Central memory CD8-positive, alpha-beta T cell (primary cell): ENCODE results near the gene SVOPL.
A peak's percentile ranks its signal among the peaks of the same experiment; 100 is the strongest.
"Not testable (repeated sequence)": the region's sequence is repeated elsewhere in the genome, so short reads cannot be mapped to it uniquely, and the experiment has no call there.

Experiments
- ATAC-seq: fragments of 150-1000 bp; cut with Tn5 transposase; replicated peaks from 2 replicates; pipeline ENCODE4 v1.10.0; 2022; ENCODE audit warnings: mild to moderate bottlenecking, moderate FRiP score, moderate number of reproducible peaks; ENCODE audit not compliant: poor library complexity, severe bottlenecking; ENCODE audit errors: extremely low read depth
- DNase-seq, 2 donors: peaks; one replicate each; pipeline ENCODE4 v3.0.0; 2021; ENCODE audit warnings: low spot score in 2 of 2
- H3K27ac Mint-ChIP-seq: one replicate; pipeline ENCODE4 v1.8.0; 2022; ENCODE audit warnings: low read depth, mild to moderate bottlenecking, moderate library complexity, mixed read lengths
- H3K27me3 Mint-ChIP-seq: one replicate; pipeline ENCODE4 v1.8.0; 2022; ENCODE audit warnings: mixed read lengths
- H3K36me3 Mint-ChIP-seq: one replicate; pipeline ENCODE4 v1.8.0; 2022; ENCODE audit warnings: mild to moderate bottlenecking, moderate library complexity, mixed read lengths; ENCODE audit not compliant: insufficient read depth
- H3K4me1 Mint-ChIP-seq: one replicate; pipeline ENCODE4 v1.8.0; 2022; ENCODE audit warnings: mixed read lengths
- H3K4me3 Mint-ChIP-seq: one replicate; pipeline ENCODE4 v1.8.0; 2022; ENCODE audit warnings: mild to moderate bottlenecking, moderate library complexity, mixed read lengths
- H3K9me3 Mint-ChIP-seq: one replicate; pipeline ENCODE4 v1.8.0; 2022; ENCODE audit warnings: mixed read lengths

The SVOPL gene, protein sequence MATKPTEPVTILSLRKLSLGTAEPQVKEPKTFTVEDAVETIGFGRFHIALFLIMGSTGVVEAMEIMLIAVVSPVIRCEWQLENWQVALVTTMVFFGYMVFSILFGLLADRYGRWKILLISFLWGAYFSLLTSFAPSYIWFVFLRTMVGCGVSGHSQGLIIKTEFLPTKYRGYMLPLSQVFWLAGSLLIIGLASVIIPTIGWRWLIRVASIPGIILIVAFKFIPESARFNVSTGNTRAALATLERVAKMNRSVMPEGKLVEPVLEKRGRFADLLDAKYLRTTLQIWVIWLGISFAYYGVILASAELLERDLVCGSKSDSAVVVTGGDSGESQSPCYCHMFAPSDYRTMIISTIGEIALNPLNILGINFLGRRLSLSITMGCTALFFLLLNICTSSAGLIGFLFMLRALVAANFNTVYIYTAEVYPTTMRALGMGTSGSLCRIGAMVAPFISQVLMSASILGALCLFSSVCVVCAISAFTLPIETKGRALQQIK

DNA sequence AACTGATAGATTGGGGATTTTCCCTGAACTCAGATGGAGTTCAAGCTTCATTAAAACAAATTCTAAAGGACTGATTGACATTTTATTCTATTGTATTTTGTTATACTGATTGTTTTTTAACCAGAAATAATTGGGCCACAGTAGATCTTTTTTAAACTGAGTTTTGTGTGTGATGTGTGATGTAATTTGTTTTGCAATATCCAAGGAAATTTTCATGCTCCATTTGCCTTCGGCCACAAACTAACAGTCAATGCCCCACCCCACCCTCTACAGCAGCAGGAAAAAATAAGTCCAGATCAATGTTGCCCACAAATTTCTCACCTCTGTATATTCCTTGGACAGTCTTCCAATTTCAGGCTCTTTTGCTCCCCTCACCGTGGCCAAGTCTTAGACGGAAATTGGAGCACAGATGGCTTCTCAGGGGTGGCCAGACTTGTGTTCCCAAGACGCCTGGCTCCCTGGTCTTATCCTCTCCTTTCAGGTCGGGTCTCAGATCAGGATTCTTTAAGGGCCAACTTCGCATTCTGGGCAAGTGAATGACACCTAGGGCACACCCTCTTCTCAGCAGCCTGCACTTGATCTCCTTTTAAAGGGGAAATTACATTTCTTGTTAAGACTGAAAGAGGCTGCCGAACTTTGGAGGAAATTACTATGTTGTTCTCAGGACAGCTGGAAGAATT lies at the start of gene SVOPL:
Gene SVOPL, minus strand, starts transcription at position 506 of the 680 bp plus-strand sequence. CDS start 22,317 bp downstream, outside the sequence.
- H3K27ac Mint-ChIP-seq: no peak within 1 kb of the TSS
- no peak within 1 kb of the TSS for H3K4me3 Mint-ChIP-seq
- no peaks in the 10 kb centered on the region for H3K36me3 Mint-ChIP-seq
- no peak for ATAC-seq
- no peak for DNase-seq
- H3K4me1 Mint-ChIP-seq: no peaks in the 10 kb centered on the region
- no peaks in the 10 kb centered on the region for H3K9me3 Mint-ChIP-seq
- H3K27me3 Mint-ChIP-seq: peaks cover 20% of the 10 kb centered on the region

DNA sequence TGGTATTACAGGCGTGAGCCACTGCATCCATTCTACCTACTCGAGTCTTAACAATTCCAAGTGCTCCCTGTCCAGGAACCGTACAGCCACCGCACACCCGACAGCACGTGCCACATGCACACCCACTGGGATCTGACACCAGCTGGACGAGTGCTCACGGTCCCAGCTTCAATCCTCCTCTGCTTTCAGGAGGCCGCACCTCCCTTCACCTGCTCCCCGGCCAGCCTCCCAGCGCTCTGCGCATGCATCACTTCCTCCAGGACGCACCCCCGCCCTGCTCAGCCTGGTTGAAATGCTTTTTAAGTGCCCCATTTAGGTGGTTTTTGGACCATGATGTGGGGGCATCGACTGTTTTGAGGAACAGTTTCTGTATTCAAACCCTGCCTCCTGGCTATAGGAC lies 49.3 kb upstream of the SVOPL start:
- H3K4me1 Mint-ChIP-seq: peaks cover 46% of the 10 kb centered on the region
- H3K9me3 Mint-ChIP-seq: no peaks in the 10 kb centered on the region
- H3K27ac Mint-ChIP-seq: peak overlapping the region; percentile 92
- H3K4me3 Mint-ChIP-seq: no peak overlapping the region
- no peak for ATAC-seq
- H3K36me3 Mint-ChIP-seq: peaks cover 8% of the 10 kb centered on the region
- no peak for DNase-seq
- H3K27me3 Mint-ChIP-seq: no peaks in the 10 kb centered on the region

DNA sequence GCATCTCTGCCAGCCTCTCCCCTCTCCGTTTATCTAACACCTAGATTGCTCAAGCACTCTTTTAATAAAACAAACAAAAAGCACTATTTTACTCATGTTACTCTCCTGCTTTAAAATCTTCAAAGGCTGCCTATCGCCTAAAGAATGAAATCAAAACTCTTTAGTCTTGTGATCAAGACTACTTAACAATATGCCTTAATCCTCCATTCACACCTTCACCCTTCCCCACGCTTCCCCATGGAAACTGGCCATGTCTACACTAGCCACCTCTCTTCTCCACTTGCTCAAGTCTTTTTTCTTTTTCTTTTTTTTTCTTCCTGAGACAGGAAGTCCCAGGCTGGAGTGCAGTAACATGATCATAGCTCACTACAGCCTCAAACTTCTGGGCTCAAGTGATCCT lies 48.8 kb upstream of the SVOPL start:
- H3K27me3 Mint-ChIP-seq: no peaks in the 10 kb centered on the region
- DNase-seq (no peak), ATAC-seq (no peak)
- H3K9me3 Mint-ChIP-seq: no peaks in the 10 kb centered on the region
- H3K27ac Mint-ChIP-seq: peak overlapping the region; percentile 92
- H3K36me3 Mint-ChIP-seq: peaks cover 8% of the 10 kb centered on the region
- H3K4me1 Mint-ChIP-seq: peaks cover 46% of the 10 kb centered on the region
- no peak overlapping the region for H3K4me3 Mint-ChIP-seq

DNA sequence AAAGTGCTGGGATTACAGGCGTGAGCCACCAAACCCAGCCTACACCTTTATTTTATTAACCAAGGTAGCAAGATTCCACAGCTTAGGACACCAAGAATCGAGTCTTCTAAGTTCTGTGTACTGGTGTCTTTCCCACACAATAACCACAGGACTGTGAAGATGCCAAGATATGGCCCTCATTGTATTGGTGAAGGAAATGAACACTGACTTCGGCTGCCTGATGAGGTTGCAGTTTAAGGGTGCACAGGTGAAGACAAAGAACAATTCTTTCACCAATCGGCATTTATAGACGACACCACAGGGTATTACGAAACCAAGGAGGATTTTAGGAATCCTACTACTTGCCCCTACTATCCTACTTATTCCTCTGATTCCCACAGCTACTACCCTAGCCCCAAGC lies 47.5 kb upstream of the SVOPL start:
- no peak for ATAC-seq
- Mint-ChIP-seq H3K4me3 (no peak overlapping the region), H3K27me3 (no peaks in the 10 kb centered on the region), H3K4me1 (peaks cover 43% of the 10 kb centered on the region), H3K9me3 (no peaks in the 10 kb centered on the region), H3K36me3 (peaks cover 8% of the 10 kb centered on the region), H3K27ac (no peak overlapping the region)
- no peak for DNase-seq

GRCh38 chr7:138746073-138746472 lies 44.9 kb upstream of the SVOPL start:
- Mint-ChIP-seq H3K27ac (no peak overlapping the region), H3K9me3 (no peaks in the 10 kb centered on the region), H3K36me3 (no peaks in the 10 kb centered on the region), H3K4me3 (no peak overlapping the region), H3K27me3 (no peaks in the 10 kb centered on the region), H3K4me1 (peaks cover 23% of the 10 kb centered on the region)
- DNase-seq (no peak), ATAC-seq (no peak)

DNA sequence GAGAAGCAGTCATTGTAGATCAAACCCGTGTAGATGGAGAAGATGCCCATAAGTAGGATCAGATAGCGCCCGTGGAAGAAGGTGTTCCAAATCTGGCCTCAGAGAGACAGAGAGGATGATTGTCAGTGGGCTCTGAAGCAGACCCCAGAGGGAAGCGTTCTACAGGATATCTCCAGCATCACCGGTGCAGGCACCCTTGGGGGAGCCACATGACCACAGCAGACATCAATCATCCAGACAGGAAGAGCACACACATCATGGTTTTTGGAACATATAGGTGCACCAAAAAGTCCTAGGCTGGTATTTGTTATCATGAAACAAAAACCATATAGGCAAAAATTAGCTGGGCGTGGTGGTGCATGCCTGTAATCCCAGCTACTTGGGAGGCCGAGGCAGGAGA lies 44.0 kb upstream of the SVOPL start:
- no peak overlapping the region for H3K27ac Mint-ChIP-seq
- no peaks in the 10 kb centered on the region for H3K27me3 Mint-ChIP-seq
- no peak overlapping the region for H3K4me3 Mint-ChIP-seq
- H3K4me1 Mint-ChIP-seq: peaks cover 15% of the 10 kb centered on the region
- H3K36me3 Mint-ChIP-seq: peaks cover 2% of the 10 kb centered on the region
- H3K9me3 Mint-ChIP-seq: no peaks in the 10 kb centered on the region
- DNase-seq (no peak), ATAC-seq (no peak)

DNA sequence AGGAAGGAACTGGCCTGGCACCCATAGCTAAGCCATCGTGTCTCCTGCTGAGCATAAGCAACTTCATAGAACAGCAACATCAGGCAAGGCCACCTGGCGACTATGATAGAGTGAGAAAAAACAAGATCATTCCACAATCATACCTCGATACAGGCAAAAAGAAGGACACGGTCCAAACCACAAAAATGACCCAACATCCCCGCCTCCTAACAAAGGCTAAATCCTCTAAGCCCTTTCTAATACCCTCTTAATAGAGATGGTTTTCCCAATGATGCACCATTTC lies 40.2 kb upstream of the SVOPL start:
- H3K4me3 Mint-ChIP-seq: no peak overlapping the region
- ATAC-seq (no peak), DNase-seq (no peak)
- H3K4me1 Mint-ChIP-seq: peaks cover 6% of the 10 kb centered on the region
- no peak overlapping the region for H3K27ac Mint-ChIP-seq
- H3K27me3 Mint-ChIP-seq: peaks cover 6% of the 10 kb centered on the region
- H3K36me3 Mint-ChIP-seq: peaks cover 2% of the 10 kb centered on the region
- H3K9me3 Mint-ChIP-seq: no peaks in the 10 kb centered on the region

DNA sequence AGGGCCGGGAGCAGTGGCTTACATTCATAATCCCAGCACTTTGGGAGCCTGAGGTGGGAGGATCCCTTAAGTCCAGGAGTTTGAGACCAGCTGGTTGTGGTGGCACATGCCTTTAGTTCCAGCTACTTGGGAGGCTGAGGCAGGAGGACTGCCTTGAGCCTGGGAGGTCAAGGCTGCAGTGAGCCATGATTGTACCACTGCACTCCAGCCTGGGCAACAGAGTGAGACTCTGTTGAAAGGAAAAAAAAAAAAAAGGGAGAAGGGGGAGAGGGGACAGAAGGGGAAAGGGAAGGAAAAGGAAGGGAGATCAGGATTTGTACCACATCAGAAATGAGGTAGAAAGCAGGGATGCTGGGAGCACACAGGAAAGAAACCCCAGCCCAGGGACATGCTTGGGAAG lies 38.7 kb upstream of the SVOPL start:
- ATAC-seq (no peak), DNase-seq (no peak)
- Mint-ChIP-seq H3K9me3 (no peaks in the 10 kb centered on the region), H3K4me1 (peaks cover 6% of the 10 kb centered on the region), H3K27me3 (peaks cover 6% of the 10 kb centered on the region), H3K36me3 (peaks cover 2% of the 10 kb centered on the region), H3K27ac (no peak overlapping the region), H3K4me3 (no peak overlapping the region)

GRCh38 chr7:138738551-138739335 lies 37.6 kb upstream of the SVOPL start:
- H3K36me3 Mint-ChIP-seq: peaks cover 2% of the 10 kb centered on the region
- DNase-seq (peak; percentile 67 to 78), ATAC-seq (peak; percentile 76)
- no peaks in the 10 kb centered on the region for H3K9me3 Mint-ChIP-seq
- no peak overlapping the region for H3K27ac Mint-ChIP-seq
- no peak overlapping the region for H3K4me3 Mint-ChIP-seq
- peaks cover 6% of the 10 kb centered on the region for H3K4me1 Mint-ChIP-seq
- peaks cover 6% of the 10 kb centered on the region for H3K27me3 Mint-ChIP-seq

GRCh38 chr7:138738114-138738513 lies 37.0 kb upstream of the SVOPL start:
- no peak overlapping the region for H3K27ac Mint-ChIP-seq
- peaks cover 2% of the 10 kb centered on the region for H3K36me3 Mint-ChIP-seq
- no peaks in the 10 kb centered on the region for H3K9me3 Mint-ChIP-seq
- H3K4me3 Mint-ChIP-seq: no peak overlapping the region
- H3K4me1 Mint-ChIP-seq: peaks cover 6% of the 10 kb centered on the region
- ATAC-seq (no peak), DNase-seq (no peak)
- H3K27me3 Mint-ChIP-seq: peaks cover 6% of the 10 kb centered on the region

DNA sequence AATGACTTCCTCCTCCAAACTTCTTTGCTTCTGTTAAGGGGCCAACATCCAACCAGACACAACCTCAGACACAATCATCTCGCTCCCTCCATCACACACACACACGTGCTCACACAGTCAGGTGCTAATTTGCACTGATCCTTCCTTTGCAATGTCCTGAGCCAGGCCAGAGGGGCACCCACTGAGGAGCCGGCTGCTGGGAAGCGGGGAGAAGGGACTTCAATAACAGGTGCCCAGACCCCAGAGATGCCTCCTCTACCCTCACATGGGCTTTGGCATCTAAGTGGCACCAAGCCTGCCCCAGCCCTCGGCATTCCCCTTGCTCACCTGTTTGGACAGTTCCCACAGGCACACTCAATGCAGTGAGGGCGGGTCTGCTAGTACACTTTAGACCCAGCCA lies 34.2 kb upstream of the SVOPL start:
- H3K9me3 Mint-ChIP-seq: no peaks in the 10 kb centered on the region
- H3K27ac Mint-ChIP-seq: no peak overlapping the region
- DNase-seq: no peak
- ATAC-seq: no peak
- H3K27me3 Mint-ChIP-seq: peaks cover 6% of the 10 kb centered on the region
- H3K36me3 Mint-ChIP-seq: no peaks in the 10 kb centered on the region
- H3K4me1 Mint-ChIP-seq: peaks cover 6% of the 10 kb centered on the region
- H3K4me3 Mint-ChIP-seq: no peak overlapping the region

GRCh38 chr7:138731733-138732132 lies 30.6 kb upstream of the SVOPL start:
- not testable (repeated sequence) for H3K36me3 Mint-ChIP-seq, H3K4me1 Mint-ChIP-seq, ATAC-seq, H3K27me3 Mint-ChIP-seq, H3K27ac Mint-ChIP-seq, DNase-seq, H3K9me3 Mint-ChIP-seq, H3K4me3 Mint-ChIP-seq
